ENCODE data around the gene SLC44A1. TPM values are rescaled to one million over a fixed set of nuclear protein-coding genes. Genes with fewer than 3 reads are reported as not detected.

SLC44A1 gene
- total RNA-seq, 4 donors from 2014 or later, result 9.9 to 53.8 (median 40.8) TPM

- H3K9me3 ChIP-seq, result no peaks in the 10 kb centered on the region
- H3K36me3 ChIP-seq, result no peaks in the 10 kb centered on the region
- no peak overlapping the region for H3K4me3 ChIP-seq
- H3K27me3 ChIP-seq, result no peaks in the 10 kb centered on the region
- peak in 2 of 3 donors; percentile 17 to 66 for DNase-seq
- no peak for TF ChIP-seq CTCF (IDR thresholded peaks at IDR 0.05)
- TF ChIP-seq POLR2A (IDR thresholded peaks at IDR 0.05), result no peak
- H3K27ac ChIP-seq, result peak overlapping the region in 2 of 4 donors; percentile 55 to 66
- no peaks in the 10 kb centered on the region for H3K4me1 ChIP-seq
These were observed 38.5 kb upstream of the SLC44A1 start for GRCh38 chr9:105205787-105206495.

DNA sequence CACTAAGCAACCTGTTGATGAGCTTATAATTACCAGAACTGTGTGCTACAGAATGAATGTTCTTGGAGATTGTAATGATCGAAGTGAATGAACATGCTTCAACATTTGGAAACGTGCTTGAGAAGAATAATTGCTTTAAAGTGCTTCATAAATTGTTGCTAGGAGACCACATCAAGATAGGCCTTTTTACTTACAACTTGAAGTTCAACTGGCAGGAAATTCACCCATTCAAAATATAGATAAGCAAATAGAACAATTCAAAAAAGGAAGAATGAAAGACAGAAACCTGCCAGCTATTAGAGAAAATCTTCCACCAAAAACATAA is 38.0 kb upstream of the SLC44A1 start:
- no peaks in the 10 kb centered on the region for H3K36me3 ChIP-seq
- peak overlapping the region in 2 of 4 donors; percentile 55 to 66 for H3K27ac ChIP-seq
- H3K4me1 ChIP-seq, result no peaks in the 10 kb centered on the region
- H3K4me3 ChIP-seq, result no peak overlapping the region
- DNase-seq, result no peak
- TF ChIP-seq CTCF (IDR thresholded peaks at IDR 0.05) (no peak), POLR2A (IDR thresholded peaks at IDR 0.05) (no peak)
- no peaks in the 10 kb centered on the region for H3K27me3 ChIP-seq
- no peaks in the 10 kb centered on the region for H3K9me3 ChIP-seq

- no peaks in the 10 kb centered on the region for H3K27me3 ChIP-seq
- H3K36me3 ChIP-seq, result no peaks in the 10 kb centered on the region
- TF ChIP-seq CTCF (IDR thresholded peaks at IDR 0.05) (no peak), POLR2A (IDR thresholded peaks at IDR 0.05) (no peak)
- H3K9me3 ChIP-seq, result no peaks in the 10 kb centered on the region
- no peak for DNase-seq
- H3K4me3 ChIP-seq, result no peak overlapping the region
- H3K27ac ChIP-seq, result no peak overlapping the region
- no peaks in the 10 kb centered on the region for H3K4me1 ChIP-seq
These were observed 37.4 kb upstream of the SLC44A1 start for GRCh38 chr9:105206821-105207699.

- Histone ChIP-seq H3K27ac (no peak overlapping the region), H3K4me1 (peaks cover 0 to 5% (median 0%) of the 10 kb centered on the region in 4 donors), H3K9me3 (no peaks in the 10 kb centered on the region), H3K4me3 (no peak overlapping the region), H3K36me3 (no peaks in the 10 kb centered on the region), H3K27me3 (no peaks in the 10 kb centered on the region)
- TF ChIP-seq CTCF (IDR thresholded peaks at IDR 0.05), result no peak
- DNase-seq, result peak in 2 of 3 donors; percentile 53 to 65
These were observed 27.8 kb upstream of the SLC44A1 start for GRCh38 chr9:105216440-105217178.

DNA sequence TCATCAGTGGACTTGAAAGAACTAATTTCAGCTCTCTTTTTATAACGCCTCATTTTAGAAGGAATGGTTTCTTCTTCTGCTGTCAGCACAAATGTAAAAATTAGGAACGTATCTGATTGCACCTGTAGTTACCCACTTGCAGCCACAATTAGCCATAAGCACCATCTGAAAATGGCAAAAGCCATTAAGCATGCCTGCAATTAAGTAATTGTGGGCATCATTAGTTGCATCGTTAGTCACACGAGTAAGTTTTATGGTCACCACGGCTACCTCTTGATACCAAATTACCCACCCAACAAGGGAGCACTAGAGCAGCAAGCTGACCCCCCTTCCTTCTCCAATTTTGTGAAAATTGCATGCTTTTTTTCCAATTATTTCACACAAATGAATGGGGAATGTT is 25.8 kb upstream of the SLC44A1 start:
- Histone ChIP-seq H3K4me1 (peaks cover 0 to 5% (median 0%) of the 10 kb centered on the region in 4 donors), H3K36me3 (no peaks in the 10 kb centered on the region), H3K27ac (no peak overlapping the region), H3K4me3 (no peak overlapping the region), H3K9me3 (peaks cover 0 to 7% (median 0%) of the 10 kb centered on the region in 4 donors), H3K27me3 (no peaks in the 10 kb centered on the region)
- no peak for TF ChIP-seq CTCF (IDR thresholded peaks at IDR 0.05)
- TF ChIP-seq POLR2A (IDR thresholded peaks at IDR 0.05), result no peak
- DNase-seq, result no peak

All from Peyer's patch (tissue), 4 donors.